Amniotic stem cell (primary cell): ENCODE measurements around the gene TNIK.
"Not testable (repeated sequence)": the region's sequence is repeated elsewhere in the genome, so short reads cannot be mapped to it uniquely, and the experiment has no call there.

Experiments
- DNase-seq: peaks from one replicate; lab custom pipeline; 2025; lab: John Stamatoyannopoulos, UW

TNIK gene

DNA sequence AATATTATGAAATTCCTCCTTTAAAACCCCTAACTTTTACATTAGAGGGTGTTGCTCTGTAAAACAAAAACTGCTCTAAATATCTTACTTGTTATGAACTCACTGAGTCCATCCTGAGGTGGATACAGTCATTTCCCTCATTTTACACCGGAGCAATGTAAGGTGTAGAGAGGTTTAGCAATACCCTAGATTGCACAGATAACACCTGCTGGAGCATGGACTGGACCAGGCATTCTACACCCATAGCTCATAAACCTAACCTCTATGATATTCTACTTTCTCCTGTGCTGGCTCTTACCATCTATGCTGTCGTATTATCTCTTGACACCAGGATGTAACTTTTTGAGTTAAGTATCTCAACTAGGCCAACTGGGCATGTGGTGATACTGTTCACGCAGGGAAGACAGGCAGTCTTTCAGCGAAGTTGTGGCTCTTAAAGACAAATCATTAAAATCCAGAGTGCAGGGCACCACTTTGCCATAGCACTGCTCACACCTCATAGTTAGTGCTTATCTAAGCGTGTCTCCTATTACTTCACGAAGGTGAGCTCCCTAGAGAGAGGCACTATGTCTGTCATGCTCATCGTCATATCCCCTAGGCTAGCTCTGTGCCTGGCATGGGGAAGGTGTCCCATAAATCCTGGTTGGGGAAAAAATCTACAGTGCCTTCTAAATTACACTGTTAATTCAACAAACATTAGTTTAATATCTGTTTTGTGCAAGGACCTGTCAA is 333.6 kb downstream of the TNIK start:
- no peak for DNase-seq

- DNase-seq = no peak
Measured at GRCh38 chr3:171125010-171125409, 335.2 kb downstream of the TNIK start.

- DNase-seq = no peak
Measured at GRCh38 chr3:171123915-171124314, 336.3 kb downstream of the TNIK start.

DNA sequence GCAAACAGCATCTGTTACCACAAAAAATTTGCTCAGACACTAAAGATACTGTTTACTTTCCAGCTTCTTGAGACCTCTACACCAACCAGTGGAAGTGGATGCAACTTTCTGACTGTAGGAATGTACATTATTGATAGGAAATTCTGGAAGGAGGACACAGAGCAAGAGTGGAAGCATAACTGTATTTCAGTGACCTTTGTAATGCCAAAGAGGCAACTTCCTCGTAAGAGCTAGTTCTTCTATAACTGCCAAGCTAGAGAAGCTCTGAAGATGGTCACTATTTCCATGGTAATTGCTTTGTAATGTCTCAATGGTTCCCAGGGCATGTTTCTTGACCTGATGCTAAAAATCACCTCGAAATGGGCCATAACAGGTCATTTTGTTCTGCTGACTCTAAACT is 337.3 kb downstream of the TNIK start:
- no peak for DNase-seq

- DNase-seq = no peak
Measured at GRCh38 chr3:171122240-171122639, 338.0 kb downstream of the TNIK start.

DNA sequence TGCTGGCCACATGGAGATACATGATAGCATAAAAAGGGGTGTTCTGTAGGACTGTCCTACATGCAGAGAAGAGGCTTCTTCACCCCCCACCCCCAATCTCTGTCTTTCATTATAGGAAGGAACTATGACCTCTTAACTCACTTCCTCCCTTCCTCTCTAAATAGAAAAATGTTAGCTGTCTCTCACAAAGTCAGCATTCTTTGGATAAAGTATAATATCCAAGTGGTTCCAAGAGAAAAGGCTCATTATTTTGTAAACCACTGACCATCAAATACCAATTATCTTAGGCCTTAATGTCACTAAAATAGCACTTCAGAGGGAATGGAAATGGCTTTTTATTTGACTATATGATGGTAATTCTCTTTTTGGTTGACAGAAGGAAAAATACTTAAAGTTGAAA is 338.4 kb downstream of the TNIK start:
- no peak for DNase-seq

- DNase-seq = not testable (repeated sequence)
Measured at GRCh38 chr3:171119402-171119801, 340.8 kb downstream of the TNIK start.

GRCh38 chr3:171118993-171119392 is 341.2 kb downstream of the TNIK start:
- not testable (repeated sequence) for DNase-seq

DNA sequence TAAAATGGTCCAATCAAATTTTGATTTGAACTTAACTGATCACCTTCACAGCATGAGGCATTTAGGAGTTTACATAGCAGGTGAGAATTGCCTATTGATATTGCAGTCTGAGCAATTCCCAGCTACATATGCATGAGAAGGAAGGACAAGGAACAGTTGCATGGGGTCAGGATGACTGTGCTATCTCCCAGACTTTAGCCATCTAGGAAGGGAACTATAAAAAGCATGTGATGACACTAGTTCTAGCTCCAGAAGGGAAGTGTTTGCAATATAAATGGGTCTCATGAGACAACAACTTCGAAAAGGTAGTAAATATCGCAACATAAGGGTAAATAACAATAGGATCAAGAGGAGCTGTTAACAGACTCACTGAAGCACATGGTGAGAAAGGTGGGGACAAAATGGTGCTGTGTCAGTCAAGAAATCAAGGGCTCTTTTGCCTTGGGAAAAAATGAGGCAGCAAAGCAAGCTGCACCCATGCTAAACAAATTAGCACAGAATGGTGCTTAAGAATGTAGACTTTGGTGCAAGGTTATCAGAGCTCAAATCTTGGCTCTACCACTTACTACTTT is 343.3 kb downstream of the TNIK start:
- no peak for DNase-seq

DNA sequence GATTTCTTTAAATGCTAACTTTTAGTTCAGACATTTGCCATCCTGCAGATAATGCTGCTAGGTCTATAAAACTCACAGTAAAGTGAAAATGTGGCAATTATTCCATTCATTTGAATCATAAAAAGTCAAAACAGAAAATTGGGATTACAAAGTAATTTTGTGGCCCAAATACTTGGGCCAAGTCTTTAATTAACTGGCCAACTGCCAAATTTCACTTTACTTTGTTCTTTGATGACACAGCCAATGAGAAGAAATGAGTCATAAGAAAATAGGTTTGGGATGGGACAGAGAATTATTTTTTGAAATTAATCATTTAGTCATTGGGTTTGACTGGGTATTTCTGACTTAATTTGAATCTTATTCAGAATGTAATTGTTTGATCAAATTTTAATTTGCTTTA is 343.8 kb downstream of the TNIK start:
- DNase-seq = no peak

DNA sequence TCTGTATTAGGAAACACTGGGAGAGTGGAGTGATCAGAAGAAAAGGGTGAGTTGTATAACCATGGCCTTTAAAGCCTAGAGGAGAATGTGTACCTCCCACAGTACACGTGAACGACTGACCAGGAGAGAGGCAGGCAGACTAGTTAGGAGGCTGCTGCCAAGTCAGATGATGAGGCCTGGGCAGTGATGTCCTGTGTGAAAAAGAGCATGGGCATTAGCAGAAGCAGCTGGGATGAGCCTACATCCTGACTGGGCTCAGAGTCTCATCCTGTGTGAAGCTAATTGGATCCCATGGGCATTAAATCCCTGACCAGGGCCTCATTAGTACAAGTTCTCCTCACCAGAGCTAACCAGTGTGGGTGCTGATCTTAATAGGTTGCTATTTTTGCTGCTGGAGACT is 344.5 kb downstream of the TNIK start:
- no peak for DNase-seq

GRCh38 chr3:171113716-171114115 is 346.5 kb downstream of the TNIK start:
- no peak for DNase-seq

DNA sequence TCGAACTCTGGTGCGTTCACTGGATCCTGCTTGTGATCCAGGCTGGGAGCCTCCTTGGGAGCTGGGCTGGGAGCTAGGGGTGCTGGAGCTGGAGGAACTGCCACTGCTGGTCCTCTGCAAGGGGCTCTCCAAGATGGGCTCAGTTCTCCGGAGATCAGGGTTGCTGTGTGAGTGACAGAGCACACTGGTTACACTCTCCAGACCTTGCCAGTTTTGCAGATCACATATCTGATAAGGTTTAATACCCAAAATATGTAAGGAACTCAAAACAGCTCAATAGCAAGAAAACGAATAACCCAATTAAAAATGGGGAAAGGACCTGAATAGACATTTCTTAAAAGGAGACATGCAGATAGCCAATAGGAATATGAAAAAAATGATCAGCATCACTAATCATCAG is 349.5 kb downstream of the TNIK start:
- no peak for DNase-seq

DNA sequence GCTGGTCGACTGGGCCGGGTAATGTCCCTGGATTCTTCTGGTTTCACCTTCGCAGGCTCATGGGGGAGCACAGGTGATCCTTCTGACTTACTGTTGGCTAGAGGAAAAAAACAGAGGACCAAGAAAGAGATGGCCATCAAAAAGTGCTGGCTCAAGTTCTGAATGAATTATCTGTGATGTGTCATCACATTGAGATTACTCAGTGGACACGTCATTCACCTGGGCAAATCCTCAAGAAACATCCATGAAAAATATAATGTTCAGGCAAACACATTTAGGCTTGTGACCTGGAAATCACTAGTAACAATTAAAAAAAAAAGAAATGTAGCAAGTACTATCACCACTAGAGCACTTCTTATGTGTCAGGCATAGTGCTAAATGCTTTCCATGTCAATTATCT is 352.1 kb downstream of the TNIK start:
- DNase-seq = no peak

DNA sequence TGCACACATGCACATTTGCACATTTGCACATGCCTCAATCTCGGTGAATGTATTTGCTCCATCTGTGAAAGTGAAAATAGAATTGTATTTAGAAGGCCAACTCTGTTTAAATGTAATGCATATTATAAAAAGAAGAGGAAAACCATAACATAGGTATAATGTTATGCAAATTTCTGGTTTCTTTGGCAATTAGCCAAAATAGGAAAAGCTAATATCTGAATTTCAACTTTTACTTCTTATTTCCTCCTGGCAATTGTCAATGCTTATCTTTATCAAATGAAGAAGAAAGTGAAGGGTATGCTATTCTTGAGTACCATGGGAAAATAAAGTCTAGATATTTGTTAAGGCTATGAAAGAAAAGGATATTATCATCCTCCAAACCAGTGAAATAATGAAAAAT is 357.0 kb downstream of the TNIK start:
- no peak for DNase-seq

DNA sequence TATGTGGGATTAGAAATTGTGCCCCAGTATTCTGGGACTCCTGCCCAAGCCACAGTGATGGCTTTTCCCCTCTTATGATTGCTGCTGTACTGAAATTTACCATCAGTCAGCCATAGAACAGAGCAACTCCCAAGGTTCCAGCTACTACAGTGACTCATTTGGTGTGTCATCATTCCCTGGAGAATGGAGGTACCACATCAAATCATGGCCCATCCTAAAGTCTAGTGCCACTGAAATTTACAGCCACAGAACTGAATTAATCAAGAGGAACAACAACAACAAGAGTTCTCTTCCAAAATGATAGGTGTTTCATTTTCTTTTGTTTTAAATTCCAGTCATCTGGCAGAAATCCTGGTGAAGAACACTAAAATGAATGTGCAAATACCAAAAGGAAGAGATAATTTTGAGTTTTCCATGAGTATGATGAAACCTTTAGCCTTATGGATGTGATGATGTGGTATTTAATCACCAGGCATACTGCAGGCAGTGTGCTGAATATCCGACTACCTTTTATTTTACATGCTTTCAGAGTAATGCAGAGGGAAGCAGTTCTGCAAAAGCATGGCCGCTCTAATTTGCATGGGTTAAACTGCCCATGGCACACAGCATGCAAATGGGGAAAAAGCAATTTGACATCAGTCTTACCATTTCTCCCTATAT is 358.1 kb downstream of the TNIK start:
- no peak for DNase-seq

GRCh38 chr3:171099911-171100310 is 360.3 kb downstream of the TNIK start:
- no peak for DNase-seq

GRCh38 chr3:171095063-171095462 is 365.1 kb downstream of the TNIK start:
- no peak for DNase-seq

GRCh38 chr3:171094411-171094810 is 365.8 kb downstream of the TNIK start:
- no peak for DNase-seq

GRCh38 chr3:171093462-171093861 is 366.7 kb downstream of the TNIK start:
- DNase-seq = no peak

DNA sequence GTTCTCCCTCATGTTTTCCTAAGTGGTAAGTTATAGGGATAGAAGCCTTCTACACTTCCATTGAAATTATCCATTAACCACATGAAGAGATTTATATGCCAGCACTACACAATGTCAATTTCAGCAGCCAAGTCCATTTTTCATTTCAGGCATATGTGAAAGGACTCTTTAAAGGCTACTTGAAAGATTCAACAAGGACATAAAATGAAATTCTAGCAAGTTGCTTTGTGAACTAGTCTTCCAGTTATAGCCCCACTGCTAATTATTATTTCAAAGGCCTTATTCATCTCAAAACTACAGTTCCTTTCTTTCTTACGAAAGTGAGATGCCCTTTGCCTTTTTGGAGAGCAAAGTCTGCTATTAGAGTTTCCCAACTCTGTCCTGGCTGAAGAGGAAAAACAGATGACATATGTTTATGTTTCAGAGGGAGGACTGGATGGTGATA is 367.7 kb downstream of the TNIK start:
- no peak for DNase-seq

GRCh38 chr3:171090321-171090720 is 369.9 kb downstream of the TNIK start:
- DNase-seq = no peak

- DNase-seq = peak; percentile 15
Measured at GRCh38 chr3:171088964-171089754, 371.0 kb downstream of the TNIK start.
